HG03095 (cell line): ENCODE data around the gene EPG5.

Experiments used
- ATAC-seq: cut with Tn5 transposase; IDR thresholded peaks from one replicate; pipeline ENCODE4 v1.9.1; 2021; ENCODE audit warnings: moderate library complexity; ENCODE audit not compliant: unreplicated experiment

Gene EPG5

GRCh38 chr18:45926085-45926484, 41.0 kb downstream of the EPG5 start:
- ATAC-seq: no peak

DNA sequence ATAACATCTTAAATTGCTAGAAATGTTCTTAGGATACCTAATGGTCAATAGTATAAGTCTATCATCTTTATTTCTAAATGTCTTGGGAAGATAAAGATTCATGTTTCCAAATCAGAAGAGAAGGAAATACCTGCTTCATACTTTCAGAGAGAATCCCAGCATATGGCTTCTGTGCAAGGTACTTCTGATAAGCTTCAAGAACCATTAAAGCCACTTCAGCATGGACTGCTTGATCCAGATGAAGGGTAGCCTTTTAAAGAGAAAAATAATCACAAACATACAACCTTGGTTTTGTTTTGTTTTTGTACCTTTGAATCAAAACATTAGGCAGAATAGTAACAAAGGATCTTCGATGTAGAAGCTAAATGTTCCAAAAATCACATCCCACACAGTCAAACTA, 44.0 kb downstream of the EPG5 start:
- ATAC-seq: no peak

GRCh38 chr18:45920367-45920766, 46.8 kb downstream of the EPG5 start:
- no peak for ATAC-seq

- no peak for ATAC-seq
Measured at GRCh38 chr18:45916302-45916701, 50.8 kb downstream of the EPG5 start.

GRCh38 chr18:45913276-45913675, 53.9 kb downstream of the EPG5 start:
- ATAC-seq: no peak

DNA sequence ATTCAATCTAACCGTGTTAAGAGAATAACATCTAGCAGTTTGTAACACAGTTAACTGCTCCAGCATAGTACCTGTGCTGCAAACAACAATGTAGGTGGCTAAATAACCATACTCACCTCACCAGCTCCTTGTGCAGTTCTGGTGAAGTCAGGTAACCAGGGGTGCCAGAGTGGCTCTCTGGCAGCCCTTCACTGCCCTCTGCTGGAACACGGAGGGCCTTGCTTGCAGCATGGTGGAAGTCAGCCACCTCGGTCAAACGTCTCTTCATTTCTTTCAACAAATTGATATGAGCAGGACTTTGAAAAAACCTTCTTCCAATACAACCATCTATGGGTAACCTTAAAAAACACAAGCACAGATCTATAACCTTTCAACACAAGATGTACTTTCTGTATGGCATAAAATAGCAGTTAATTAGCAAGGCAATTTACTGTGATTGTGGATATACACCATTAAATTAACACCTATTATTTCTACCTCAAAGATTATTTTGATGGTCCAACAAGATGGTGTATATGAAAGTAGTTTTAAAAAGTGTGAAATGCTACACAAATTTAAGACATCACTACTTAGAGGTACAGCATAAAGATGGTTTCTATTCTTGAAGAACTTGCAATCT, 56.6 kb downstream of the EPG5 start:
- ATAC-seq: no peak

DNA sequence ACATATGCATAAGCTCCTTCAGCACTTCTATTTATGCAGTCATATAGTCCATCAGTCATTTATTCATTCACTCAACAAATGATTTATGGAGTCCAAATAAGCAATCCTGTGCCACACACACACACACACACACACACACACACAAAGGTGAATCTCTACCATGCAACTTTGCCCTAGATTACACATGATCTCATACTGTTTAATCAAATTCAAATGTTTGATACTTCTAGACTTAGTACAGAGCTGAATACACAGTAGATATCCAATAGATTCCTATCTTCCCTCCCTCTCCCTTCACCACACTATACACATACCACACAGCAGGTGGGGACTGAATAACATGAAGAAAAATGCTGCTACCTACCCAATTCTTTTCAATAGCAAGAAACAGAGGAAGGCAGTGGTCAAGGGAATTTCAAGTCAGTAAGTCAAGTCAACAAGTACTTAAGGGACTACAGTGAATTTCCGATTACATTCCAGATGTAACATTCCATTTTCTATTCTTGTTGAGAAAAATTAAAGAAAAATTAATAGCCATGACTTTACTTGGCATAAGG, 65.4 kb downstream of the EPG5 start:
- no peak for ATAC-seq

DNA sequence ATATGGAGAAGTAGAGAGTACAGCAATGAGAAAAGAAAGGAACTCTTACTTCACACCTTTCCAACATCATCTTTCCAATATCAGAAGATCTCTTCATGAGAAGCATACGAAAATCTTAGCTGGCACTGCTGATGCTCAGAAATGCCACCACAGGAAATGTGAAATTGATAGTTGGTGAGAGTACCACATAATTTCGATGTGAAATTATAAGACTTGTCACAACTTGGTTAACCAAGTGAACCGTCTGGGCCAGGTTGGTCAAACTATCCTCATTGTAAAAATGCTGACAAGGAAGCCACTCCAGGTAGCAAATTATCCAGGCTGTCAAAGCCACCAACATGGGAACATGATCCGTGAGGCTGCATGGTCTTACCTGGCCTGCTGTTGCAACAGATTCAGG, 66.5 kb downstream of the EPG5 start:
- no peak for ATAC-seq

GRCh38 chr18:45896991-45897390, 70.1 kb downstream of the EPG5 start:
- ATAC-seq: no peak

DNA sequence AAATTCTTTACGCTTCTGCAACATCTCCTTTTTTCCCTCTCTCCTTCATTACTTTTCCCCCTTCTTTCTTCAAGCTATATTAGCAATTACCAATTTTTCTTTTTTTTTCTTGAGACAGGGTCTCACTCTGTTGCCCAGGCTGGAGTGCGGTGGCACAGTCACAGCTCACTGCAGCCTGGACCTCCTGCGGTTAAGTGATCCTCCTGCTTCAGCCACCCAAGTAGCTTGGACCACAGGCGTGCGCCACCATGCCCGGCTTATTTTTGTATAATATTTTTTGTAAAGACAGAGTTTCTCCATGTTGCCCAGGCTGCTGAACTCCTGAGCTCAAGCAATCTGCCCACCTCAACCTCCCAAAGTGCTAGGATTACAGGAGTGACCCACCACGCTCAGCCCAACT, 70.7 kb downstream of the EPG5 start:
- ATAC-seq: no peak

GRCh38 chr18:45895339-45895738, 71.8 kb downstream of the EPG5 start:
- ATAC-seq: no peak

DNA sequence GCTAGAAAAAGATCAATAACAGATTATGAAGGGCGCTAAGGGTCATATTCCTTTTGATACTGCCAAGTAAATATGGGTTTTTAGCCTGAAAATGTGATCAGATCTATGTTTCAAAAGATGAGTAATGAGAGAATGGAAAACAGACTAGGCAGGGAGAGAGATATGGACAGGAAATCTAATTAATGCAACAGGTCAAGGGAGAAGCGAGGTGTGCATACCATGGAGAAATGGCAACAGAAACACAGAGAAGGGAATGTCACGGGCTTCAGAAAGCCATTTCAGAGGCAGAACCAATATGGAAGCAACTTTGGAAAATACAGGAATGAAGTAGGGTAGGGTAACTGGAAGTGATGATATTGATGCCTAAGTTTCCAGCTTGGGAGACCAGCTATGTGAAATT, 72.3 kb downstream of the EPG5 start:
- ATAC-seq: no peak

- no peak for ATAC-seq
Measured at GRCh38 chr18:45891806-45892205, 75.3 kb downstream of the EPG5 start.

- ATAC-seq: no peak
Measured at GRCh38 chr18:45890606-45891005, 76.5 kb downstream of the EPG5 start.

DNA sequence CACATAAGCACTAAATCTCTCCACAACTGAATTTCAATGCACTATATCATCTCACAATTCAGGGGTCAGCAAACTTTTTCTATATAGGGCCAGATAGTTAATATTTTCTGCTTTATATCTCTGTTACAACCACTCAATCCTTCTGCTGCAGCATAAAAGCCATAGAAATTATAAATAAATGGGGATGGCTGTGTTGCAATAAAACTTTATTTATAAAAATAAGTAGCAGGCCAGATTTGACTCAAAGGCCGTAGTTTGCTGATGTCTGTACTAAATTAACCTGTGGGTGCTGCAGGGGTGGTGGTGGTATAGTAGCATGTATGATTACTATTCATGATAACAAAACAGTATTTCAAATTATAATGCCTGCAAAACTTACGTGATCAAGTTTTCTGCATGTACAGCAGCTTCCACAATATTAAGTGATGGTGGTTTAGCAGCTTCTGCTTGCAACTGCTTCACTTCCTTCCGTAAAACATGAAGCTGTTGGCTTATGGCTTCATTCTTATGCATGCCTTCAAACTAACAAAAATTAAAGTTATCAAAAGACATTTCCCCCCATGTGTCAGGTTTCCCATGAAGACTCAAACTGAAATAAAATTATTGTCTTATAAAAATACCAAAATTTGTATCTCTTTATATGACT, 77.6 kb downstream of the EPG5 start:
- no peak for ATAC-seq

DNA sequence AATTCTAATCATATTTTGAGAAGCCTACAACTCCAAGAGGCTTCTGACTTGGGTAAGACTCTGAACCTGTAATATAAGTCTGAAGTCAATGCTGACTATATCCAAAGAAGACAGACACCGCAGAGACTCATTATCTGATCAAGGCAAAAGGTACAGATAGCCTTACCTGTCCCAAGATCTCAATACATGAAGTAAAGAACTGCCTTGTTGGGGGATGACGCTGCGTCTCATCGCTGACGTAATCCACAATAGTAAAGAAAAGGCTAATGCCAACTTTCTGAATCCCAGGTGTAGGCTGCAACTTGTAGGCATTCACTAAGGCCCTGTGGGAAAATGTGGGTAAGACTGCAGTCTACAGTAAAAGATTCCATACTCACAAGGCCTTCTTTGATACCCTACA, 79.5 kb downstream of the EPG5 start:
- ATAC-seq: no peak

GRCh38 chr18:45880876-45881558, 86.1 kb downstream of the EPG5 start:
- no peak for ATAC-seq

- ATAC-seq: peak; percentile 84
Measured at GRCh38 chr18:45879681-45880655, 87.2 kb downstream of the EPG5 start.

GRCh38 chr18:45877403-45877802, 89.7 kb downstream of the EPG5 start:
- no peak for ATAC-seq

- ATAC-seq: no peak
Measured at GRCh38 chr18:45876161-45876560, 91.0 kb downstream of the EPG5 start.
